Measurements from ENCODE around the gene CHRM4. TPM values are rescaled to one million over a fixed set of nuclear protein-coding genes. Genes with fewer than 3 reads are reported as not detected.

CHRM4 gene
- total RNA-seq, 2 donors from 2014 or later, result 0.42 to 0.49 TPM

- intact Hi-C loops (cut with DNase I), result no loop called here
- no peaks in the 10 kb centered on the region for H3K36me3 ChIP-seq
- no peak for DNase-seq
- no peaks in the 10 kb centered on the region for H3K27me3 ChIP-seq
- H3K27ac ChIP-seq, result no peak overlapping the region
- H3K4me3 ChIP-seq, result no peak overlapping the region
- no peaks in the 10 kb centered on the region for H3K9me3 ChIP-seq
- no peak overlapping the region for H3K9ac ChIP-seq (ENCODE audit: low read depth in 2 of 2, low read length in 2 of 2)
- TF ChIP-seq CTCF (IDR thresholded peaks at IDR 0.05), result no peak
- H3K4me1 ChIP-seq, result no peaks in the 10 kb centered on the region
Observed at GRCh38 chr11:46404476-46405017, 13.0 kb upstream of the CHRM4 start.

GRCh38 chr11:46402957-46403902, 11.7 kb upstream of the CHRM4 start:
- TF ChIP-seq CTCF (IDR thresholded peaks at IDR 0.05), result no peak
- Histone ChIP-seq H3K36me3 (no peaks in the 10 kb centered on the region), H3K27me3 (no peaks in the 10 kb centered on the region), H3K27ac (no peak overlapping the region), H3K4me3 (no peak overlapping the region), H3K9ac (ENCODE audit: low read depth in 2 of 2, low read length in 2 of 2) (no peak overlapping the region), H3K9me3 (no peaks in the 10 kb centered on the region), H3K4me1 (no peaks in the 10 kb centered on the region)
- no peak for DNase-seq
- intact Hi-C loops (cut with DNase I), result no loop called here

GRCh38 chr11:46397526-46397925, 6.0 kb upstream of the CHRM4 start:
- H3K4me3 ChIP-seq, result no peak overlapping the region
- intact Hi-C loops (cut with DNase I), result no loop called here
- H3K9ac ChIP-seq (ENCODE audit: low read depth in 2 of 2, low read length in 2 of 2), result no peak overlapping the region
- no peaks in the 10 kb centered on the region for H3K36me3 ChIP-seq
- no peak for TF ChIP-seq CTCF (IDR thresholded peaks at IDR 0.05)
- H3K4me1 ChIP-seq, result no peaks in the 10 kb centered on the region
- H3K27me3 ChIP-seq, result peaks cover 4% of the 10 kb centered on the region
- H3K27ac ChIP-seq, result no peak overlapping the region
- H3K9me3 ChIP-seq, result no peaks in the 10 kb centered on the region
- DNase-seq, result no peak

- Histone ChIP-seq H3K36me3 (no peaks in the 10 kb centered on the region), H3K27me3 (peaks cover 40% of the 10 kb centered on the region), H3K4me3 (no peak overlapping the region), H3K4me1 (peaks cover 16% of the 10 kb centered on the region), H3K9ac (ENCODE audit: low read depth in 2 of 2, low read length in 2 of 2) (no peak overlapping the region), H3K27ac (no peak overlapping the region), H3K9me3 (no peaks in the 10 kb centered on the region)
- no peak for DNase-seq
- no peak for TF ChIP-seq CTCF (IDR thresholded peaks at IDR 0.05)
- intact Hi-C loops (cut with DNase I), result loop anchor here (2.0 kb wide), 1 partner anchor 143 kb away; no protein-coding TSS in a partner anchor
Observed at GRCh38 chr11:46393759-46394158, 2.2 kb upstream of the CHRM4 start.

GRCh38 chr11:46393231-46393616, 1.6 kb upstream of the CHRM4 start:
- peaks cover 16% of the 10 kb centered on the region for H3K4me1 ChIP-seq
- H3K36me3 ChIP-seq, result no peaks in the 10 kb centered on the region
- H3K9me3 ChIP-seq, result no peaks in the 10 kb centered on the region
- intact Hi-C loops (cut with DNase I), result loop anchor here (2.0 kb wide), 1 partner anchor 144 kb away; no protein-coding TSS in a partner anchor
- no peak overlapping the region for H3K4me3 ChIP-seq
- no peak for DNase-seq
- no peak overlapping the region for H3K27ac ChIP-seq
- no peak for TF ChIP-seq CTCF (IDR thresholded peaks at IDR 0.05)
- H3K9ac ChIP-seq (ENCODE audit: low read depth in 2 of 2, low read length in 2 of 2), result no peak overlapping the region
- H3K27me3 ChIP-seq, result peaks cover 45% of the 10 kb centered on the region

Measured in colonic mucosa (tissue), 4 donors.